ENCODE results near the gene TMEM106A. TPM values are rescaled to one million over a fixed set of nuclear protein-coding genes. Genes with fewer than 3 reads are reported as not detected.

Gene TMEM106A
- total and polyA plus RNA-seq, 2 of the 13 experiments (the other 11 are each of a cell fraction or from before 2014, with no cell fraction given), result 16.9 to 35.9 TPM

- TF ChIP-seq E2F5 (CRISPR knock-in tag; conservative IDR thresholded peaks at IDR 0.05), result no peak; the same call in 1 of the 2 replicates
- TF ChIP-seq PCBP2 (optimal IDR thresholded peaks at IDR 0.05; ENCODE audit: low read depth, low read length, poor library complexity, severe bottlenecking), result no peak
- 0 out of 2 replicates have a peak, but pooled peaks have one; percentile 54 for TF ChIP-seq CCDC6 (CRISPR knock-in tag; IDR thresholded peaks at IDR 0.05)
- no peak for TF ChIP-seq TOE1 (CRISPR knock-in tag; IDR thresholded peaks at IDR 0.05)
- TF ChIP-seq EP300 (IDR thresholded peaks at IDR 0.05; ENCODE audit: low read depth in 2 of 2, low read length in 2 of 2), result peak in 1 of 2 experiments; percentile 21; a peak in 2 of 4 replicates
- no peak for TF ChIP-seq EP300 (CRISPR knock-in tag; IDR thresholded peaks at IDR 0.05; ENCODE audit: borderline replicate concordance)
- no peak for TF ChIP-seq ZFP36 (IDR thresholded peaks at IDR 0.05; ENCODE audit: borderline replicate concordance, low read depth, low read length, partially characterized antibody)
- TF ChIP-seq CTCF (CRISPR knock-in tag; IDR thresholded peaks at IDR 0.05), result no peak
- TF ChIP-seq HNF1B (CRISPR knock-in tag; IDR thresholded peaks at IDR 0.05), result peak; percentile 51; the same call in 1 of the 2 replicates
- no peak for TF ChIP-seq PCBP1 (IDR thresholded peaks at IDR 0.05; ENCODE audit: borderline replicate concordance, low read depth, low read length)
- no peak for TF ChIP-seq ZNF292 (CRISPR knock-in tag; IDR thresholded peaks at IDR 0.05; ENCODE audit: borderline replicate concordance, low read depth)
- no peak for TF ChIP-seq ZNF609 (CRISPR knock-in tag; IDR thresholded peaks at IDR 0.05; ENCODE audit: borderline replicate concordance)
- no peak for TF ChIP-seq U2AF2 (IDR thresholded peaks at IDR 0.05; ENCODE audit: low read depth, low read length)
- no peak; the same call in 1 of the 2 replicates for TF ChIP-seq PAX8 (CRISPR knock-in tag; IDR thresholded peaks at IDR 0.05; ENCODE audit: borderline replicate concordance)
- peak; percentile 89 for TF ChIP-seq KDM5A (IDR thresholded peaks at IDR 0.05; ENCODE audit: borderline replicate concordance, low read length)
- TF ChIP-seq NFIC (IDR thresholded peaks at IDR 0.05; ENCODE audit: low read length), result no peak
- peak; percentile 99 for TF ChIP-seq ATF1 (CRISPR knock-in tag; IDR thresholded peaks at IDR 0.05)
- TF ChIP-seq ZNF644 (CRISPR knock-in tag; IDR thresholded peaks at IDR 0.05; ENCODE audit: low read depth), result no peak
- no peak for TF ChIP-seq ZNF180 (CRISPR knock-in tag; IDR thresholded peaks at IDR 0.05; ENCODE audit: borderline replicate concordance, low read depth)
- no peak for TF ChIP-seq NFIB (CRISPR knock-in tag; IDR thresholded peaks at IDR 0.05; ENCODE audit: borderline replicate concordance)
Observed at GRCh38 chr17:43170140-43170765, 41.4 kb upstream of the TMEM106A start (continued).

All from HepG2 (cell line).